Thyroid gland (tissue), 4 donors: ENCODE results near the gene PITPNB. TPM values are rescaled to one million over a fixed set of nuclear protein-coding genes. Genes with fewer than 3 reads are reported as not detected.

Experiments
- DNase-seq, 2 donors: peaks; one replicate each; pipeline ENCODE4 v3.0.0-alpha.2; 2019
- H3K27ac ChIP-seq, 3 donors: fragments of 200-600 bp; sonication (generic); 1 replicate in 2 of 3; 2 replicates in 1 of 3; pipeline ENCODE4 v1.5.1; 2016 to 2019; ENCODE audit warnings: mild to moderate bottlenecking in 1 of 3, moderate library complexity in 1 of 3
- H3K27me3 ChIP-seq: fragments of 200-600 bp; sonication (generic); one replicate; pipeline ENCODE4 v1.5.1; 2019
- H3K36me3 ChIP-seq, 2 donors: fragments of 200-600 bp; sonication (generic); one replicate each; pipeline ENCODE4 v1.5.1; 2016 to 2019
- H3K4me1 ChIP-seq, 2 donors: fragments of 200-600 bp; sonication (generic); one replicate each; pipeline ENCODE4 v1.5.1; 2017 to 2019
- H3K4me3 ChIP-seq, 3 donors: fragments of 200-600 bp; sonication (generic); replicated peaks in 1 of 3; 1 replicate in 2 of 3; 2 replicates in 1 of 3; pipeline ENCODE4 v1.5.1; 2016; ENCODE audit warnings: mild to moderate bottlenecking in 1 of 3
- H3K9me3 ChIP-seq: fragments of 200-600 bp; sonication (generic); one replicate; pipeline ENCODE4 v1.5.1; 2017
- POLR2A ChIP-seq, 2 donors: fragments of 450-650 bp; IDR thresholded peaks; one replicate each; pipeline ENCODE4 v1.6.1; 2017; ENCODE audit warnings: antibody characterized with exemption in 2 of 2, mild to moderate bottlenecking in 2 of 2, moderate library complexity in 1 of 2
- WGBS, 2 donors: methylation state at CpG; one replicate each; pipeline ENCODE4 v1.1.5; 2017; 5-methylcytosine and 5-hydroxymethylcytosine counted together
- intact Hi-C: fragments of 100-400 bp; cut with DNase I; formaldehyde crosslinking; loops from one replicate; pipeline ENCODE4 v1.15.1; 2023
- microRNA-seq: library from miRNA; unstranded; fragments of <30 nt; microRNA quantifications from one replicate; pipeline ENCODE4, GENCODE V29; 2016
- small RNA-seq: library from RNA; depleted of rRNA; stranded (forward); fragments of <200 nt; gene quantifications from one replicate; pipeline ENCODE3, GENCODE V24; 2016
- total RNA-seq, 4 donors: library from RNA; depleted of rRNA; stranded (reverse); fragments of >200 nt; gene quantifications; one replicate each; pipeline ENCODE4 v1.2.3, GENCODE V29; 2016
- TF ChIP-seq, protein P1 (sequence below), 6 experiments: fragments of 200-600 bp in 3 of 6; fragments of 450-650 bp in 3 of 6; sonication (generic) in 3 of 6; IDR thresholded peaks; one replicate each; pipeline ENCODE4 v1.5.1; 2016 to 2019; ENCODE audit warnings: antibody characterized with exemption in 6 of 6, mild to moderate bottlenecking in 2 of 6, inconsistent platforms in 1 of 6, moderate library complexity in 1 of 6

The PITPNB gene
- total RNA-seq, 4 donors from 2014 or later = 30.7 to 54.4 (median 42.6) TPM

DNA sequence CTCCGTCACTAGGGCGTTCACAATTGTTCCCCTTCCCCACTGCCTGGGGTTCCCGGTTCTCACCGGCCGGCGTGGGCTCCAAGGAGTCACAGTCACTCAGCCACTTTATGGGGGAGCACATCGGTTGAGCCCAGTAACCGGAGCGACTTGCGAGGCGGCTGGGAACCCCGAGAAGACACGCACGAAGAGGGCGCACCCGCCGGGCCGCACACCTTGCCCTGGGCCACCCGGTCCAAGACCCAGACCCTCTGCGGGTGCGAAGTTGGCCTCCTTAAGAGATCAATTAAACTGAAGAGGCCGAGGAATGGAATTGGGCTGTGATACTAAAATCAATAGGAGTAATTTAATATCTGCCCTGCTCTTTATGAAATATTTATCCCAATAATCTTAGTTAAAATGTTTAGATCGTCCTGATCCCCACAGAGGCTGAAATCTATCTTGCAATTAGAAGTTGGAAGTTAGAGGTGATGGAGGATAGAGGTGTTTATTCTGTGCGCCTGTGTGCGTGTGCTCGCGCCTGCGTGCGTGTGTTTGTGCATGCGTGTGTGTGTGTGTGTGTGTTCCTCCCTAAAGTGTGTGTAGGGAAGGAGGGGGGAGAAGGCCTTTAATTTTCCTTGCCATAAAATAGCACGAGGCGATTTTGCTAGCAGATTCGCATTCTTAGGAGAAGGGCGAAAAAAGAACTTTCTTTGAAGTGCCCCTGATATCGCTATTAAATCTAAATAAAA lies 116.5 kb downstream of the PITPNB start:
- TF ChIP-seq, protein P1, sequence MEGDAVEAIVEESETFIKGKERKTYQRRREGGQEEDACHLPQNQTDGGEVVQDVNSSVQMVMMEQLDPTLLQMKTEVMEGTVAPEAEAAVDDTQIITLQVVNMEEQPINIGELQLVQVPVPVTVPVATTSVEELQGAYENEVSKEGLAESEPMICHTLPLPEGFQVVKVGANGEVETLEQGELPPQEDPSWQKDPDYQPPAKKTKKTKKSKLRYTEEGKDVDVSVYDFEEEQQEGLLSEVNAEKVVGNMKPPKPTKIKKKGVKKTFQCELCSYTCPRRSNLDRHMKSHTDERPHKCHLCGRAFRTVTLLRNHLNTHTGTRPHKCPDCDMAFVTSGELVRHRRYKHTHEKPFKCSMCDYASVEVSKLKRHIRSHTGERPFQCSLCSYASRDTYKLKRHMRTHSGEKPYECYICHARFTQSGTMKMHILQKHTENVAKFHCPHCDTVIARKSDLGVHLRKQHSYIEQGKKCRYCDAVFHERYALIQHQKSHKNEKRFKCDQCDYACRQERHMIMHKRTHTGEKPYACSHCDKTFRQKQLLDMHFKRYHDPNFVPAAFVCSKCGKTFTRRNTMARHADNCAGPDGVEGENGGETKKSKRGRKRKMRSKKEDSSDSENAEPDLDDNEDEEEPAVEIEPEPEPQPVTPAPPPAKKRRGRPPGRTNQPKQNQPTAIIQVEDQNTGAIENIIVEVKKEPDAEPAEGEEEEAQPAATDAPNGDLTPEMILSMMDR (IDR thresholded peaks at IDR 0.05) = no peak
- TF ChIP-seq POLR2A (IDR thresholded peaks at IDR 0.05) = no peak
- Histone ChIP-seq H3K4me3 (peak overlapping the region in 2 of 3 donors; percentile 62 to 66), H3K27me3 (no peaks in the 10 kb centered on the region), H3K4me1 (peaks cover 17 to 38% of the 10 kb centered on the region in 2 donors), H3K27ac (peak overlapping the region in 1 of 3 donors; percentile 33), H3K9me3 (no peaks in the 10 kb centered on the region), H3K36me3 (no peaks in the 10 kb centered on the region)
- DNase-seq = no peak
- WGBS, 2 donors = 22 to 23% methylated on average over 27 to 29 of the region's 35 CpGs
- intact Hi-C loops = loop anchor here (5.0 to 10.0 kb wide), 2 partner anchors 395 to 1128 kb away; no protein-coding TSS in a partner anchor

Small RNA genes lying within 50 kb of the gene (microRNA-seq; reads per million reads assigned to microRNA genes)
- gene MIR3199-1 (not detected), gene MIR3199-2 (not detected)

Small RNA genes lying within 50 kb of the gene (small RNA-seq; reads per million reads assigned to genes)
- not detected for gene MIR3199-1
- gene RF02198 = not detected

Other genes with a start within 250 kb of the PITPNB start
- gene MN1, start 117.5 kb downstream of the PITPNB start, total RNA-seq = 1 to 10 TPM; 2.5 to 4.5 (median 2.9) TPM